ENCODE data around the gene B3GNT9. TPM values are rescaled to one million over a fixed set of nuclear protein-coding genes. Genes with fewer than 3 reads are reported as not detected.

The B3GNT9 gene
- total and polyA plus RNA-seq, 2 of the 8 experiments (the other 6 are each of a cell fraction or from before 2014, with no cell fraction given) = 3.5 to 9.0 TPM

- H2BK20ac ChIP-seq (ENCODE audit: low read length) = no peak overlapping the region
- no peak overlapping the region for H2BK15ac ChIP-seq (ENCODE audit: low read length)
- no peak overlapping the region for H3K27ac ChIP-seq (ENCODE audit: low read depth, low read length)
- H3K4ac ChIP-seq (replicated peaks; ENCODE audit: insufficient read length, low read depth, low read length) = no peak overlapping the region
- ChIA-PET POLR2A (ENCODE audit: partially characterized antibody) (no interaction called here), CTCF (ENCODE audit: partially characterized antibody) (interaction anchor here (0.6 to 12.0 kb wide), 6 partner anchors 21 to 450 kb away, joined by 3 to 164 read pairs (median 3); no protein-coding TSS in a partner anchor)
- no peak overlapping the region for H3K14ac ChIP-seq (ENCODE audit: insufficient read length)
- no peaks in the 10 kb centered on the region for H4K20me1 ChIP-seq (replicated peaks in 1 of 2; ENCODE audit: control insufficient read depth in 1 of 2, insufficient read depth in 2 of 2, low read length in 2 of 2)
- no peaks in the 10 kb centered on the region; a peak in 1 of 8 replicates for H3K36me3 ChIP-seq (ENCODE audit: control insufficient read depth in 2 of 4, insufficient read depth in 4 of 4, low read length in 3 of 4)
- H2BK120ac ChIP-seq (replicated peaks; ENCODE audit: low read depth, low read length) = no peak overlapping the region
- H2AFZ ChIP-seq (ENCODE audit: low read length) = no peak overlapping the region
- H3K79me2 ChIP-seq (ENCODE audit: control insufficient read depth in 1 of 2, insufficient read depth in 2 of 2, low read length in 2 of 2) = no peaks in the 10 kb centered on the region
- H3K9ac ChIP-seq (replicated peaks in 1 of 4; ENCODE audit: extremely low read depth in 1 of 4, low read depth in 3 of 4, low read length in 3 of 4) = no peak overlapping the region
- no peak overlapping the region for H4K5ac ChIP-seq (ENCODE audit: insufficient read length, low read depth, low read length)
- DNase-seq (ENCODE audit: low read depth in 1 of 2, low spot score in 2 of 2) (no peak), FAIRE-seq (no peak)
- H3K4me2 ChIP-seq (ENCODE audit: insufficient read depth in 1 of 2, low read depth in 2 of 2, low read length in 2 of 2) = no peak overlapping the region
- H2AK5ac ChIP-seq (ENCODE audit: low read depth, low read length) = no peak overlapping the region
- no peaks in the 10 kb centered on the region for H3K9me3 ChIP-seq (ENCODE audit: insufficient read depth in 2 of 2, low read depth in 1 of 2, low read length in 1 of 2)
- whole genome bisulfite sequencing, 2 experiments (ENCODE audit: extremely low coverage in 1 of 2, insufficient coverage in 1 of 2, insufficient read length in 1 of 2, insufficient replicate concordance in 2 of 2, low coverage in 1 of 2, low lambda C conversion rate in 2 of 2, missing lambda C conversion rate in 1 of 2) = 92% methylated on average over 2 of the region's 2 CpGs; no CpG with 5 or more reads in 1 of the 2 experiments
- no peak overlapping the region for H4K91ac ChIP-seq (replicated peaks; ENCODE audit: insufficient read length, low read length)
- no peak overlapping the region for H4K8ac ChIP-seq (ENCODE audit: extremely low read depth, insufficient read depth, low read length)
- no peak overlapping the region for H2BK5ac ChIP-seq (ENCODE audit: low read depth, low read length)
- H3K27me3 ChIP-seq (replicated peaks in 1 of 4; ENCODE audit: control insufficient read depth in 3 of 4, extremely low read depth in 1 of 4, insufficient read depth in 3 of 4, low read length in 3 of 4) = no peaks in the 10 kb centered on the region
- no peak overlapping the region for H3K23ac ChIP-seq (ENCODE audit: insufficient read length)
- no peaks in the 10 kb centered on the region for H3K79me1 ChIP-seq (ENCODE audit: low read depth, low read length)
- no peaks in the 10 kb centered on the region for H3K4me1 ChIP-seq (replicated peaks in 1 of 4; ENCODE audit: control insufficient read depth in 3 of 4, insufficient read depth in 4 of 4, low read length in 3 of 4)
- no peak overlapping the region for H2BK12ac ChIP-seq (ENCODE audit: low read depth, low read length)
- H3K4me3 ChIP-seq (ENCODE audit: extremely low read depth in 1 of 4, insufficient read depth in 2 of 4, low read depth in 3 of 4, low read length in 4 of 4) = no peak overlapping the region
- H3K18ac ChIP-seq (ENCODE audit: extremely low read depth, low read length) = no peak overlapping the region
- no peaks in the 10 kb centered on the region for H3K23me2 ChIP-seq (ENCODE audit: low read depth, low read length)
- H3K56ac ChIP-seq (replicated peaks; ENCODE audit: insufficient read length, low read depth, low read length) = no peak overlapping the region
- TF ChIP-seq CBX5 (IDR thresholded peaks at IDR 0.05; ENCODE audit: low read depth, low read length) (no peak), ATF3 (IDR thresholded peaks at IDR 0.05; ENCODE audit: insufficient read depth, low read depth, low read length) (no peak), FOSL1 (IDR thresholded peaks at IDR 0.05; ENCODE audit: insufficient read depth, low read depth, low read length) (no peak), CBX8 (IDR thresholded peaks at IDR 0.05; ENCODE audit: borderline replicate concordance, low read depth, low read length) (no peak), E2F6 (IDR thresholded peaks at IDR 0.05) (no peak), TAF1 (IDR thresholded peaks at IDR 0.05; ENCODE audit: low read depth, low read length) (no peak), JUND (IDR thresholded peaks at IDR 0.05; ENCODE audit: low read length) (no peak), HDAC6 (IDR thresholded peaks at IDR 0.05; ENCODE audit: low read depth, low read length) (no peak), JUN (IDR thresholded peaks at IDR 0.05; ENCODE audit: low read depth, low read length) (no peak), SUZ12 (IDR thresholded peaks at IDR 0.05; ENCODE audit: low read length) (no peak), RNF2 (IDR thresholded peaks at IDR 0.05; ENCODE audit: borderline replicate concordance, low read depth, low read length, missing control alignments, poor library complexity, severe bottlenecking) (no peak), TEAD4 (IDR thresholded peaks at IDR 0.05; ENCODE audit: low read depth, low read length) (no peak), PHF8 (conservative IDR thresholded peaks at IDR 0.05; ENCODE audit: low read depth, low read length) (no peak)
Measured at GRCh38 chr16:67098599-67098998, 52.2 kb downstream of the B3GNT9 start.
